Measurements from ENCODE around the gene DUSP10. TPM values are rescaled to one million over a fixed set of nuclear protein-coding genes. Genes with fewer than 3 reads are reported as not detected.

DUSP10 gene
- total RNA-seq, 1 experiment from 2014 or later: 6.2 TPM

GRCh38 chr1:221706876-221707582, 34.9 kb downstream of the DUSP10 start:
- DNase-seq (no peak), ATAC-seq (no peak)
- no peaks in the 10 kb centered on the region for H3K9me2 ChIP-seq (replicated peaks; ENCODE audit: low read length)
- no peaks in the 10 kb centered on the region for H3K36me3 ChIP-seq (ENCODE audit: low read depth, low read length)
- intact Hi-C loops (cut with micrococcal nuclease): no loop called here
- H3K27me3 ChIP-seq (ENCODE audit: low read length): no peaks in the 10 kb centered on the region
- no peak overlapping the region for H3K4me2 ChIP-seq (ENCODE audit: low read length)
- H2AFZ ChIP-seq (ENCODE audit: low read length): no peak overlapping the region
- TF ChIP-seq EZH2phosphoT487 (IDR thresholded peaks at IDR 0.05; ENCODE audit: borderline replicate concordance, low read length): no peak
- no peak for TF ChIP-seq CTCF (conservative IDR thresholded peaks at IDR 0.05; ENCODE audit: low read depth, low read length)
- no peaks in the 10 kb centered on the region for H3F3A ChIP-seq (ENCODE audit: low read length, unreplicated experiment)
- no peak overlapping the region for H3K27ac ChIP-seq (ENCODE audit: low read length)
- no peak overlapping the region for H3K4me3 ChIP-seq (ENCODE audit: low read length)
- ChIA-PET CTCF (no interaction called here), POLR2A (ENCODE audit: unreplicated experiment) (no interaction called here)
- H3K79me2 ChIP-seq (ENCODE audit: low read length): no peaks in the 10 kb centered on the region
- H3K4me1 ChIP-seq (ENCODE audit: insufficient read depth, low read length): peaks cover 9% of the 10 kb centered on the region
- no peaks in the 10 kb centered on the region for H3K9me3 ChIP-seq (ENCODE audit: low read length)
- no peaks in the 10 kb centered on the region for H4K20me1 ChIP-seq (ENCODE audit: low read length)
- H3K9ac ChIP-seq (ENCODE audit: low read length): no peak overlapping the region
- no TSS peak for BruUV-seq (replicated peaks)

GRCh38 chr1:221706191-221706590, 35.7 kb downstream of the DUSP10 start:
- no peak overlapping the region for H3K4me3 ChIP-seq (ENCODE audit: low read length)
- H3K9me2 ChIP-seq (replicated peaks; ENCODE audit: low read length): no peaks in the 10 kb centered on the region
- no peak overlapping the region for H3K9ac ChIP-seq (ENCODE audit: low read length)
- no peaks in the 10 kb centered on the region for H4K20me1 ChIP-seq (ENCODE audit: low read length)
- no peak overlapping the region for H3K27ac ChIP-seq (ENCODE audit: low read length)
- no peaks in the 10 kb centered on the region for H3K79me2 ChIP-seq (ENCODE audit: low read length)
- DNase-seq (no peak), ATAC-seq (no peak)
- H3K9me3 ChIP-seq (ENCODE audit: low read length): no peaks in the 10 kb centered on the region
- ChIA-PET CTCF (no interaction called here), POLR2A (ENCODE audit: unreplicated experiment) (no interaction called here)
- no peaks in the 10 kb centered on the region for H3K36me3 ChIP-seq (ENCODE audit: low read depth, low read length)
- H3K4me2 ChIP-seq (ENCODE audit: low read length): no peak overlapping the region
- peaks cover 10% of the 10 kb centered on the region for H3K4me1 ChIP-seq (ENCODE audit: insufficient read depth, low read length)
- H2AFZ ChIP-seq (ENCODE audit: low read length): no peak overlapping the region
- BruUV-seq (replicated peaks): no TSS peak
- intact Hi-C loops (cut with micrococcal nuclease): no loop called here
- no peaks in the 10 kb centered on the region for H3K27me3 ChIP-seq (ENCODE audit: low read length)
- no peak for TF ChIP-seq EZH2phosphoT487 (IDR thresholded peaks at IDR 0.05; ENCODE audit: borderline replicate concordance, low read length)
- no peak for TF ChIP-seq CTCF (conservative IDR thresholded peaks at IDR 0.05; ENCODE audit: low read depth, low read length)
- H3F3A ChIP-seq (ENCODE audit: low read length, unreplicated experiment): no peaks in the 10 kb centered on the region

GRCh38 chr1:221704306-221704705, 37.6 kb downstream of the DUSP10 start:
- intact Hi-C loops (cut with micrococcal nuclease): no loop called here
- no peaks in the 10 kb centered on the region for H3K79me2 ChIP-seq (ENCODE audit: low read length)

More at GRCh38 chr1:221704306-221704705, 37.6 kb downstream of the DUSP10 start:
- CTCF ChIA-PET: interaction anchor here (0.6 kb wide), 1 partner anchor 401 kb away, joined by 3 read pairs; no protein-coding TSS in a partner anchor
- Histone ChIP-seq H2AFZ (ENCODE audit: low read length) (no peak overlapping the region), H3K36me3 (ENCODE audit: low read depth, low read length) (no peaks in the 10 kb centered on the region), H3K4me3 (ENCODE audit: low read length) (no peak overlapping the region), H3K9ac (ENCODE audit: low read length) (no peak overlapping the region), H3K9me2 (replicated peaks; ENCODE audit: low read length) (no peaks in the 10 kb centered on the region), H3F3A (ENCODE audit: low read length, unreplicated experiment) (no peaks in the 10 kb centered on the region), H3K9me3 (ENCODE audit: low read length) (no peaks in the 10 kb centered on the region), H3K27me3 (ENCODE audit: low read length) (no peaks in the 10 kb centered on the region), H3K4me1 (ENCODE audit: insufficient read depth, low read length) (peaks cover 10% of the 10 kb centered on the region), H3K27ac (ENCODE audit: low read length) (no peak overlapping the region), H3K4me2 (ENCODE audit: low read length) (no peak overlapping the region), H4K20me1 (ENCODE audit: low read length) (no peaks in the 10 kb centered on the region)
- ATAC-seq (no peak), DNase-seq (no peak)
- POLR2A ChIA-PET (ENCODE audit: unreplicated experiment): no interaction called here
- no peak for TF ChIP-seq EZH2 (IDR thresholded peaks at IDR 0.05; ENCODE audit: low read length, unreplicated experiment)
- no peak for TF ChIP-seq CTCF (conservative IDR thresholded peaks at IDR 0.05; ENCODE audit: low read depth, low read length)
- BruUV-seq (replicated peaks): no TSS peak

Measured in PC-3 (cell line).